Body of pancreas (tissue), 4 donors: ENCODE data around the gene AFF4.

ENCODE experiments used
- POLR2A ChIP-seq, 3 donors: fragments of 450-650 bp; IDR thresholded peaks; one replicate each; pipeline ENCODE4 v1.6.1; 2016; ENCODE audit warnings: antibody characterized with exemption in 3 of 3, mild to moderate bottlenecking in 2 of 3
- TF ChIP-seq, protein P1 (sequence below), 7 experiments: fragments of 450-650 bp in 4 of 7; fragments of 200-600 bp in 3 of 7; sonication (generic) in 3 of 7; IDR thresholded peaks; one replicate each; pipeline ENCODE4 v1.5.1; 2016 to 2019; ENCODE audit warnings: antibody characterized with exemption in 7 of 7

DNA sequence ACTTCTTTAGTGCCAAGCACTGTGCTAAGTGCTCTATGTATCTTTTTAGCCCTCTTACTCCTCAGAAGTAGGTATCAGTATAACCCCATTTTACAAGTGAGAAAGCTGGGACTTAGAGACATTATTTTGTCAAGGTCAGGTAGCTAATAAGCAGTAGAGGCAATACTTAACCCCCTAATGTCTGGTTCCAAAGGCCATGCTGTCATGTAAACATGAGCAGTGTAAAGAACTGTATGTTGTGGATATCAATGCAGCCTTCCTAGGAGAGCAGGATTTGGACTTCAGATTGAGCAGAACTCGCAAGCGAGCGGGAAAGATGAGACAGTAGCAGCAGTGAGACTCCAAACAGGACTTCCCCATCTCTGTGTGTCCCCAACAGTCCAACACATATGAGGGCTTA, 129.4 kb downstream of the AFF4 start:
- TF ChIP-seq, protein P1, sequence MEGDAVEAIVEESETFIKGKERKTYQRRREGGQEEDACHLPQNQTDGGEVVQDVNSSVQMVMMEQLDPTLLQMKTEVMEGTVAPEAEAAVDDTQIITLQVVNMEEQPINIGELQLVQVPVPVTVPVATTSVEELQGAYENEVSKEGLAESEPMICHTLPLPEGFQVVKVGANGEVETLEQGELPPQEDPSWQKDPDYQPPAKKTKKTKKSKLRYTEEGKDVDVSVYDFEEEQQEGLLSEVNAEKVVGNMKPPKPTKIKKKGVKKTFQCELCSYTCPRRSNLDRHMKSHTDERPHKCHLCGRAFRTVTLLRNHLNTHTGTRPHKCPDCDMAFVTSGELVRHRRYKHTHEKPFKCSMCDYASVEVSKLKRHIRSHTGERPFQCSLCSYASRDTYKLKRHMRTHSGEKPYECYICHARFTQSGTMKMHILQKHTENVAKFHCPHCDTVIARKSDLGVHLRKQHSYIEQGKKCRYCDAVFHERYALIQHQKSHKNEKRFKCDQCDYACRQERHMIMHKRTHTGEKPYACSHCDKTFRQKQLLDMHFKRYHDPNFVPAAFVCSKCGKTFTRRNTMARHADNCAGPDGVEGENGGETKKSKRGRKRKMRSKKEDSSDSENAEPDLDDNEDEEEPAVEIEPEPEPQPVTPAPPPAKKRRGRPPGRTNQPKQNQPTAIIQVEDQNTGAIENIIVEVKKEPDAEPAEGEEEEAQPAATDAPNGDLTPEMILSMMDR (IDR thresholded peaks at IDR 0.05), result no peak
- TF ChIP-seq POLR2A (IDR thresholded peaks at IDR 0.05), result no peak
